Endothelial cell of umbilical vein (primary cell): ENCODE measurements around the gene PCGF3. TPM values are rescaled to one million over a fixed set of nuclear protein-coding genes. Genes with fewer than 3 reads are reported as not detected.

Experiments
- BruUV-seq: library from RNA; stranded (reverse); fragments of 400-500 nt; replicated peaks from 2 replicates; lab custom pipeline; 2021; lab: Mats Ljungman, UMichigan
- CTCF ChIA-PET: fragments of 300-600, 350-600 bp; sonication (Branson Sonifier 250); formaldehyde crosslinking; loops from one replicate; lab custom pipeline; 2021; ENCODE audit warnings: antibody characterized with exemption, inconsistent platforms; lab: Charles Lee
- POLR2A ChIA-PET: fragments of 300-600, 350-600 bp; sonication (Branson Sonifier 250); formaldehyde crosslinking; loops from one replicate; lab custom pipeline; 2021; ENCODE audit warnings: antibody characterized with exemption, inconsistent platforms; lab: Charles Lee
- DNase-seq: peaks from one replicate; pipeline ENCODE4 v3.0.0-alpha.2; 2011; ENCODE audit warnings: low read depth, low spot score
- FAIRE-seq: peaks from 2 replicates; lab custom pipeline; 2011; peaks lifted over from hg19 to GRCh38; lab: Jason Lieb, UNC
- H2AFZ ChIP-seq: 2 replicates; pipeline ENCODE4 v1.6.0; 2012; ENCODE audit warnings: low read depth, low read length, control low read depth, inconsistent platforms
- H3K27ac ChIP-seq: 2 replicates; pipeline ENCODE4 v1.5.1; 2011; ENCODE audit warnings: low read depth, mild to moderate bottlenecking, control low read depth, low read length, moderate library complexity; ENCODE audit not compliant: insufficient read depth
- H3K27me3 ChIP-seq, 2 experiments: 2 replicates each; pipeline versions ENCODE4 v1.6.0 to v1.6.1; 2011; ENCODE audit warnings: low read length in 2 of 2, mixed read lengths in 1 of 2; ENCODE audit not compliant: control insufficient read depth in 2 of 2, insufficient read depth in 2 of 2
- H3K36me3 ChIP-seq, 2 experiments: 2 replicates in 1 of 2; 3 replicates in 1 of 2; pipeline ENCODE4 v1.5.1; 2011; ENCODE audit warnings: low read length in 2 of 2, mild to moderate bottlenecking in 1 of 2, moderate library complexity in 1 of 2; ENCODE audit not compliant: control insufficient read depth in 2 of 2, insufficient read depth in 2 of 2; ENCODE audit errors: extremely low read depth in 1 of 2
- H3K4me1 ChIP-seq: 3 replicates; pipeline ENCODE4 v1.5.1; 2011; ENCODE audit warnings: mild to moderate bottlenecking, low read length; ENCODE audit not compliant: control insufficient read depth, insufficient read depth; ENCODE audit errors: extremely low read depth
- H3K4me2 ChIP-seq: 2 replicates; pipeline ENCODE4 v1.6.1; 2011; ENCODE audit warnings: low read length, control low read depth, mixed read lengths; ENCODE audit not compliant: insufficient read depth
- H3K4me3 ChIP-seq, 3 experiments: fragments of 200-600 bp in 1 of 3; sonication (generic), shearing (Covaris generic) in 1 of 3; replicated peaks in 1 of 3; 2 replicates each; pipeline ENCODE4 v1.5.1; 2011 to 2016; ENCODE audit warnings: control low read depth in 3 of 3, low read length in 3 of 3, mild to moderate bottlenecking in 2 of 3, inconsistent platforms in 1 of 3, low read depth in 1 of 3, moderate library complexity in 1 of 3; ENCODE audit not compliant: insufficient read depth in 1 of 3
- H3K79me2 ChIP-seq: 2 replicates; pipeline ENCODE4 v1.6.0; 2012; ENCODE audit warnings: low read length, inconsistent platforms; ENCODE audit not compliant: control insufficient read depth, insufficient read depth
- H3K9ac ChIP-seq: replicated peaks from 2 replicates; pipeline ENCODE3; 2011; ENCODE audit warnings: low read length, control low read depth; ENCODE audit not compliant: insufficient read depth; ENCODE audit errors: extremely low read depth
- H3K9me1 ChIP-seq: replicated peaks from 3 replicates; pipeline ENCODE4 v1.6.0; 2011; ENCODE audit warnings: mild to moderate bottlenecking, low read length; ENCODE audit not compliant: control insufficient read depth, insufficient read depth; ENCODE audit errors: extremely low read depth
- H3K9me3 ChIP-seq: replicated peaks from 2 replicates; pipeline ENCODE4 v1.5.1; 2012; ENCODE audit warnings: low read length, inconsistent platforms; ENCODE audit not compliant: control insufficient read depth, insufficient read depth
- H4K20me1 ChIP-seq: replicated peaks from 2 replicates; pipeline ENCODE3; 2011; ENCODE audit warnings: mild to moderate bottlenecking, low read length; ENCODE audit not compliant: control insufficient read depth, insufficient read depth; ENCODE audit errors: extremely low read depth
- FOS ChIP-seq: IDR thresholded peaks from 2 replicates; pipeline ENCODE4 v1.6.1; 2011; ENCODE audit warnings: mild to moderate bottlenecking, low read length, moderate library complexity, borderline replicate concordance; ENCODE audit not compliant: insufficient read depth
- POLR2AphosphoS5 ChIP-seq: IDR thresholded peaks from 2 replicates; pipeline ENCODE4 v1.6.1; 2012; ENCODE audit warnings: low read depth, mild to moderate bottlenecking, control low read depth, low read length, moderate library complexity; ENCODE audit not compliant: insufficient read depth
- dilution Hi-C: fragments of 300-500 bp; cut with MboI; formaldehyde crosslinking; loops from one replicate; pipeline ENCODE4 v1.15.0; 2019; ENCODE audit warnings: low sequenced_read_pairs; ENCODE audit not compliant: extremely low pct_ligation_motif_present
- intact Hi-C: fragments of 100-400 bp; cut with micrococcal nuclease; formaldehyde crosslinking; loops from one replicate; pipeline ENCODE4 v1.10.0; 2022
- polyA plus RNA-seq, 4 experiments: library from polyadenylated mRNA; depleted of rRNA in 3 of 4; stranded (reverse) in 3 of 4; unstranded in 1 of 4; fragments of >200 nt; gene quantifications; 2 replicates each; pipeline versions ENCODE4 v1.2.1 to v1.2.3, GENCODE V29; 2011 to 2012; ENCODE audit warnings: missing spikeins in 1 of 4
- total RNA-seq: library from RNA; stranded (reverse); gene quantifications from 2 replicates; pipeline ENCODE4 v1.2.3, GENCODE V29; 2021
- TF ChIP-seq, protein P1 (sequence below), 2 donors: IDR thresholded peaks; 1 replicate in 1 of 2; 2 replicates in 1 of 2; pipeline ENCODE4 v1.5.1; 2011; ENCODE audit warnings: low read length in 2 of 2, mild to moderate bottlenecking in 2 of 2, moderate library complexity in 2 of 2, control low read depth in 1 of 2, inconsistent platforms in 1 of 2, low read depth in 1 of 2; ENCODE audit not compliant: insufficient read depth in 1 of 2; ENCODE audit errors: extremely low read depth in 1 of 2

Gene PCGF3
- total and polyA plus RNA-seq, 2 donors (not counting 3 experiments of a cell fraction or from before 2014, with no cell fraction given), result 70.2 to 91.8 TPM

DNA sequence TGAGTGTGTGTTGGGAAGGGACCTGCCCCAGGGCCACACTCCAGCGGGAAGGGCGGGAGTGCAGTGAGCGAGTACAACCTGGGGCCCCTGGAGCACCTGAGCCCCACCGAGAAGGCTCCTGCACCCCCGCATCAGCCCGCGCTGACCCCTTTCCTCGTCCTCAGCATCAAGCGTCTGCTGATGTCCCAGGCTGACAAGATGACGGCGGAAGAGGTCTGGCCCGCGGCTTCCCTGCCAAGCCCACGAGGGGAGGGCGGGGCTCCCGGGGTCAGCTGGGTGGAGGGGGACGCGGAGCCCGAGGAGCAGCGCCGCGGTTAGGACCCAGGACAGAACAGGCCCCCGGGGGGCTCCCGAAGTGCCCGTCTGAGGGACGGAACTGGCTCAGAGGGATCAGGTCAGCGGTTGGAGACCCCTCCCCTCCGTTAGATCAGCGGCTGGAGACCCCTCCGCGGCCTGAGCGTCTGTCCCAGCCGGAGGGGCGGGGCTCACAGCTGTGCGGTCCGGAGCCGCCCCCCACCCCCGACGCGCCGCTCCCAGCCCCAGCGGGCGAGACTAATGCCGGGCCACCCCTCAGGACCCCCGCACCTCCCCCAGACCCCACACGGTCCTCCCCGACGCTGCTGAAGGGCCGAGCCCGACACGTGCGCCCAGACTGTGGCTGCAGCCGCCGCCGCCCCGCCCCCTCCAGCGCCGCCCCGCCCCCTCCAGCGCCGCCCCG lies 24.5 kb upstream of the PCGF3 start:
- Histone ChIP-seq H3K79me2 (no peaks in the 10 kb centered on the region), H3K4me1 (peaks cover 4% of the 10 kb centered on the region), H3K27me3 (no peaks in the 10 kb centered on the region), H3K4me3 (peak overlapping the region in 2 of 3 experiments; percentile 28 to 34), H3K27ac (no peak overlapping the region), H3K9me1 (no peaks in the 10 kb centered on the region), H2AFZ (peak overlapping the region; percentile 65), H3K36me3 (no peaks in the 10 kb centered on the region), H3K4me2 (peak overlapping the region; percentile 28), H3K9me3 (no peaks in the 10 kb centered on the region), H3K9ac (peak overlapping the region; percentile 28), H4K20me1 (no peaks in the 10 kb centered on the region)
- intact Hi-C loops, result no loop called here
- FAIRE-seq, result no peak
- no peak for DNase-seq
- dilution Hi-C loops, result no loop called here
- ChIA-PET POLR2A (no interaction called here), CTCF (no interaction called here)
- TF ChIP-seq FOS, result no peak
- BruUV-seq, result no TSS peak

DNA sequence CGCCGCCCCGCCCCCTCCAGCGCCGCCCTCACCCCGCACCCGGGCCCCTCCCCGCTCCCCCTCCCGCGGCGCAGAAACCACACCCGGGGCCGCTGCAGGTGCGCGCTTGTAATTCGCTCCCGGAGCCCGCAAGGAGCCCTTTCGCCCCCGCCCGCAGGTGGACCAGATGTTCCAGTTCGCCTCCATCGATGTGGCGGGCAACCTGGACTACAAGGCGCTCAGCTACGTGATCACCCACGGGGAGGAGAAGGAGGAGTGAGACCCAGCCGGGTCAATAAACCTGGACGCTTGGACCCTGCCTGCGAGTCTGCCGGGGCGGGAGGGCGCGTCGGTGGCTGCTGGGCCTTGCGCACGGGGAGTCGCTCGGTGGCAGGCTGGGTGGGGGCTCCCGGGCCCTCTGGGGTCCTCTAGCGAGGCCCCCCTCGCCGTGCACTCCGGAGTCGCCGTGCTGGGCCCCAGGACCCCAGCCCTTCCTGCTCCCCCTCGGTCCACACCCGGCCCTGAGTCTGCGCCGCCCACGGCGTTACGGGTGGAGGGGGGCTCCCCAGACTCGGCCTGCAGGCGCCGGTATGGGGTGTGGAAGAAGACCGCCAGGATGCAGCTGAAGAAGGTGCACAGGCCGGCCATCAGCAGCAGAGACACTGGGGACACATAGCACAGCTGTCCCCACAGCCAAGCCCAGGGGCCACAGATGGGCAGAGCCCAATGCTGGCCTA lies 23.7 kb upstream of the PCGF3 start:
- FAIRE-seq (no peak), DNase-seq (no peak)
- Histone ChIP-seq H3K36me3 (no peaks in the 10 kb centered on the region), H3K27me3 (no peaks in the 10 kb centered on the region), H3K9ac (no peak overlapping the region), H3K9me1 (no peaks in the 10 kb centered on the region), H3K27ac (no peak overlapping the region), H2AFZ (no peak overlapping the region), H3K4me1 (peaks cover 4% of the 10 kb centered on the region), H3K9me3 (no peaks in the 10 kb centered on the region), H3K79me2 (no peaks in the 10 kb centered on the region), H3K4me3 (no peak overlapping the region), H3K4me2 (no peak overlapping the region), H4K20me1 (no peaks in the 10 kb centered on the region)
- ChIA-PET CTCF (no interaction called here), POLR2A (no interaction called here)
- TF ChIP-seq, protein P1, sequence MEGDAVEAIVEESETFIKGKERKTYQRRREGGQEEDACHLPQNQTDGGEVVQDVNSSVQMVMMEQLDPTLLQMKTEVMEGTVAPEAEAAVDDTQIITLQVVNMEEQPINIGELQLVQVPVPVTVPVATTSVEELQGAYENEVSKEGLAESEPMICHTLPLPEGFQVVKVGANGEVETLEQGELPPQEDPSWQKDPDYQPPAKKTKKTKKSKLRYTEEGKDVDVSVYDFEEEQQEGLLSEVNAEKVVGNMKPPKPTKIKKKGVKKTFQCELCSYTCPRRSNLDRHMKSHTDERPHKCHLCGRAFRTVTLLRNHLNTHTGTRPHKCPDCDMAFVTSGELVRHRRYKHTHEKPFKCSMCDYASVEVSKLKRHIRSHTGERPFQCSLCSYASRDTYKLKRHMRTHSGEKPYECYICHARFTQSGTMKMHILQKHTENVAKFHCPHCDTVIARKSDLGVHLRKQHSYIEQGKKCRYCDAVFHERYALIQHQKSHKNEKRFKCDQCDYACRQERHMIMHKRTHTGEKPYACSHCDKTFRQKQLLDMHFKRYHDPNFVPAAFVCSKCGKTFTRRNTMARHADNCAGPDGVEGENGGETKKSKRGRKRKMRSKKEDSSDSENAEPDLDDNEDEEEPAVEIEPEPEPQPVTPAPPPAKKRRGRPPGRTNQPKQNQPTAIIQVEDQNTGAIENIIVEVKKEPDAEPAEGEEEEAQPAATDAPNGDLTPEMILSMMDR (IDR thresholded peaks at IDR 0.05; ENCODE audit: extremely low read depth in 1 of 2, insufficient read depth in 1 of 2, low read depth in 1 of 2, low read length in 2 of 2), result no peak
- no peak for TF ChIP-seq POLR2AphosphoS5
- no TSS peak for BruUV-seq
- intact Hi-C loops (no loop called here), dilution Hi-C loops (no loop called here)
